GM03348 (cell line): ENCODE results near the gene NR2F1.

Experiments
- DNase-seq: peaks from one replicate; pipeline ENCODE4 v3.0.0; 2012; ENCODE audit warnings: low spot score

NR2F1 gene

DNA sequence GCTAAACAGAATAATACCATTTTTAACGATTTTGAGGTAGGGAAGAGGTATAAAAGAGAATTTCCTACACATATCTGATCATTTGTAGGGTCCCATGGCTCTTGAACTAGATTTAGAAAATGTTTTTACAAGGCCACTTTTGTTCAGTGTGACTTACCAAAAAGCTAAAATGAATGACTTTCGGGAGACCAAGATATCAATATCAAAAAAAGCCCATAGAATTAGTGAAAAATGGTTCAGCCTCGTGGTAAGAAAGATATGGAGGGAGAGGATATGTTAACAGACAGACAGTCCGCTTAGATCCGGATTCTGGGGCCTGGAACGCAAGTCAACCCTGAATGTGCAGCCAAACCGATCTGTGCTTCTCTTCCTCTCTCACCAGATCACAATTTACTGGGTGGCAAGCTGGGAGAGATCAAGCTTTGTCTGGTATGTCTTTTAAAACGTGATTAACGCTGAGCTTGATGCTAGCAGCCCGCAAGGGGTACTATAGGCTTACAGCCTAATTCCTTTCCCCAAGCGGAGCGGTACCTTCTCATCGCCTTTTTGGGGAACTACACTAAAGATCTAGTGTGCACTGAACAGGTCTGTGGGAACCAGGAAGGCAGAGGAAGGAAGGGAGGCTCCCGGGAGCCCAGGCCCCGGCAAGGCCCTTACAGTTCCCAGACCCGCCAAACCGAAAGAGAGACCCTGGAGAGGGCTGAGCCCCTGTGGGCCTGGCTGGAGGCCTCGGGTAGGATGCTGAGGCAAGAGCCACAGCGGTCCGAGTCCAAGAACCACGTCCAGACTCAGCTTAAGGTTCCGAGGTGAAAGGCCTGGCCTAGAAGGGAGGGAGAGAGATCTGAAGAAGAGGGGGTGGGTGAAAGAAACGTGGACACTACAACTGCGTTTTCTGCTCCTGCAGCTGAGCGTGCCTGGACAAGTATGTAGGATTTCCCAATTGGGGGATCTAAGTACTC is 4.9 kb upstream of the NR2F1 start:
- no peak for DNase-seq

DNA sequence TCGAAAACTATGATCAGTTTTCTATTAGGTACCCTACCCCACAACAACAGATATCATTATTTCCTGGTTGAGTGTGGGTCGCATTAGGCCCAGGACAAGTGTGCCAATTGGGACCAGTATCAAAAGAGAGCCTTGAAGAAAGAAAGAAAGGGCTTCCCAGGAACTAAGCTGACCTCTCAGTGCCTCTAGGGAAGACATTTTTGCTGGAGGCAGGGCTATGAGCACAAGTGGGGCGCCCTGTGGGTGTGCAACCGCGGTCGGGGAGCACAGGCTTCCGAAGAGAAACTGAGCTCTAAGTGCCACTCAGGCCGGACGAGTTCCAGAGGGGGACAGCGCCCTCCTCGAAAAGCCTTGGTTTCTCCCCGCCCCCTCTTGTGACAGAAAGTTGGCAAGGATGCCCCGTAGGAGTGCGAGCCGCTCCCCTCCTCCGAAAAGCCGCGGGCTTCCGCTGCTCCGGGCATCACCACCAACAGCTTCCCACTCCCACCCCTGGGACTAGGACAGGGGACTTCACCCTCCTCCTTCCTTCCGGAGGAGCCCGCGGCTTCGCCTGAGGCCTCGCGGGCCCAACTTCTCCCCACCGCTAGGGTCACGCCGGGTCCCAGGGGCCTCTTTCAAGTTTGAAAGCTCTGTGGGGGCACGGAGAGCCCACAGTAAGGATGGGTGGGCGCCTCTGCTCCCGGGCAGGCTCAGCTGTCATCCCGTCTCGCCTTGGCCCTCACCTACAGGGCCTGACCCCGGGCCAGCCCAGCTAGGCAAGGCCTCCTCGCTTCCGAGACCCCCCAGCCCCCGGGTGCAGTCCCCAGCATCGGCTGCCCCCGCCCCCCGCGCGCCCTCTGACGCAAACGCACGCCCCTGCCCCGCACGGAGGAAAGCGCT is 4.0 kb upstream of the NR2F1 start:
- DNase-seq, result peak; percentile 53

DNA sequence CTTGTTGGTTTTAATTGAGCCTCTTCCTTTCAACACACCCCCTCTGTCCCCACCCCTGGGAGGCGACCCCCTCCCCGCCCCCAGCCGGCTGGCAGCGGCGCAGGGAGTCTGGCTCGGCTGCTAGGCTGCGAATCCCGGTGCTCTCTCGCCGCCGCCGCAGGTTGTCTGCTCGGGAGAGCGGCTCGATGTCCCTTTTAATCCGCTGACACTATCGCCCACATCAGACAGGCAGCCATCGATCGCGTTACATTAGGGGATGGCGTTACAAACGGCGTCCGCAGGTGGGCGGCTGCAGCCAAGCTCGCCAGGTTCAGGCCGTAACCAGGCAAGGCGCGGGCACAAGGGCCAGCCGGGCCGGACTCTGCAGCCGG is 3.3 kb upstream of the NR2F1 start:
- DNase-seq, result peak; percentile 47

DNA sequence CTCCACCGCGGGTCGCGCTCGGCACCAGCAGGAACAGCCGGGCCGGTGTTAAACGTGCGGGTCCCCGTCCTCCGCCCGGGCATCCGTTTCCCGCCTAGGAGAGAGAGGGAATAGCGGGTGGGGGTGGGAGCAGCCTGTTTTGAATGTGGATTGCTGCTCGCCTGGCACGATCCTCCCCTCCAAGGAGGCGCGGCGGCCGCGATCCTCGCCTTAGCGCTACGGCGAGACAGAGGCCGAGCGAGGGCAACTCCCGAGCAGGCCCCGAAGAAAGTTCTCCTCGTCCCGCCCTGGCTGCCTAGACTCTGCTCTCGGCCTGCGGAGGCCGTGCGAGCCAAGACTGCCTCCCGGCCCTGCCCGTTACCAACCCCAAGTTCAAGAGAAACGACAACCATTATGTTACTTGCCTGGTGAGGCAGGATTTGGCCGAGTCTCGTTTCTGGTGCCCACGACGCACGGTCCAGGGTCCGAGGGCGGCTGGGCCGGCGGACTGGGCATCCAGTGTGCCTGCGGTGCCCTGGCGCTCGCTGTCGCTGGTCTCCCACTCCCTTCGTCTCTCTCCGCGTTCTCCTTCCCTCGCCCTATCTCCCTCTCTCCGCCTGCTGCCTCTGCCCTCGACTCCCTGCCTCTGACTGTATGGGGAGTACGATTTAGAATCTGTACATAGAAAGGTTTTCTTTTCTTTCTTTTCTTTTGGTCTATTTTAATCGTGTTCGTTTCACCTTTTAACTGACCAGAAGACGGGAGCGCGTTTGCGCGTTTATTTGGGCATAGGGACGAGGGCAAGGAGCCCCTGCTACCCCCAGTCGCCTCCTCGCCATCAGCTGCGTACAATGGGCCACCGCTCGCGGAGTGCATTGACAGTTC is 2.7 kb upstream of the NR2F1 start:
- DNase-seq, result peak; percentile 69

DNA sequence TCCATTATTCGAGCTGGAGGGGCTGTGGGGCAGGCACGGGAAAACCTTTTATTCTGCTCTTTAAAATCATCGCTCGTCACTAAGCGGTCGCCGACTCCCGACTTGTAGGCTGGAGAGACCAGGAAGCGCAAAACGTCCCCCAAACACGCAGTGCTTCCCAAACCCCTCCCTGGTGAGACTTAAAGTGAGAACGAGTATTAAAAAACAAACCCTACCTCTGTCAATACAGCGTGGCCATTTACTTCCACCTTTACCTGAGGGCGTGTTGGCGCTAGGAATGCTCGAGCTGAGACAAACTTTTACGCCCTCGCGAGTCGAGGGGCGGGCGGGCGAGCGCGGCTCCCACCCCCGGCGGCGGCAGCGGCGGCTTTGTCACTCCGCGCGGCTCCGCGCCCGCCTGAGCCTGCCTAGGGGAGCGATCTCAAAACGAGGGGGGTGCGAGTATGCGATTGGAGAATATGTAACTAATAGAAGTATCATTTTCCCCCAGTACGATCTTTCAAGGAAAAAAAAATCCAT is 2.0 kb upstream of the NR2F1 start, which contains the start of gene NR2F1-AS1:
Gene NR2F1-AS1 (minus strand): TSS at position 293 of the 519 bp plus-strand sequence.
- DNase-seq, result no peak

DNA sequence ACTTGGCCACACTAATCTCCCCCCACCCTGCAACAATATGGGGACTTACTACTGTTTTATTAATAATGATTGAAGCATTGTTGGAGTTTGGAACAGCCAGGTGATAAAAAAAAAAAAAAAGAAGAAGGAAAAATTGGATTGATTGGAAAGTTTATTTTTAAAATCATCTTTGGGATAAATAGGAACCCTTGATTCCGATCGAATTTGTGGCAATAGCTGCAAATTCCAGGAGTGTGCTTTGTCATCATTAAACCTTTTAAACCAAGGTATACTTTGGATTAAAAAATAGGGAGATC is 907 bp upstream of the NR2F1 start:
- no peak for DNase-seq

DNA sequence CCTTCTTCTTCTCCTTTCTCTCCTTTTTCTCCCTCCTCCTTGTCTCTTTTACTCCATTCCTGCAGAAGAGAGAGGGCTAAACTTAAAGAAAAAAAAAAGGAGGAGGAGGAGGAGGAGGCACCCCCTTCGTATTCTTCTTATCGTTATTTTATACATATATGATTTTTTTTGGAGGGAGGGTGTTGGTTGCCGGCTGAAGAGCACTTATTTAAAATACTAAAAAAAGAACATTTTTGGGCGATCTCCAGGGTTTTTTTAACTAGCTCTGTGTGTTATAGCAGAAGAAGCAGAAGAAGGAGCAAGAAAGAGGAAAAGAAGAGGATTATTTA is 381 bp downstream of the NR2F1 start:
- no peak for DNase-seq

DNA sequence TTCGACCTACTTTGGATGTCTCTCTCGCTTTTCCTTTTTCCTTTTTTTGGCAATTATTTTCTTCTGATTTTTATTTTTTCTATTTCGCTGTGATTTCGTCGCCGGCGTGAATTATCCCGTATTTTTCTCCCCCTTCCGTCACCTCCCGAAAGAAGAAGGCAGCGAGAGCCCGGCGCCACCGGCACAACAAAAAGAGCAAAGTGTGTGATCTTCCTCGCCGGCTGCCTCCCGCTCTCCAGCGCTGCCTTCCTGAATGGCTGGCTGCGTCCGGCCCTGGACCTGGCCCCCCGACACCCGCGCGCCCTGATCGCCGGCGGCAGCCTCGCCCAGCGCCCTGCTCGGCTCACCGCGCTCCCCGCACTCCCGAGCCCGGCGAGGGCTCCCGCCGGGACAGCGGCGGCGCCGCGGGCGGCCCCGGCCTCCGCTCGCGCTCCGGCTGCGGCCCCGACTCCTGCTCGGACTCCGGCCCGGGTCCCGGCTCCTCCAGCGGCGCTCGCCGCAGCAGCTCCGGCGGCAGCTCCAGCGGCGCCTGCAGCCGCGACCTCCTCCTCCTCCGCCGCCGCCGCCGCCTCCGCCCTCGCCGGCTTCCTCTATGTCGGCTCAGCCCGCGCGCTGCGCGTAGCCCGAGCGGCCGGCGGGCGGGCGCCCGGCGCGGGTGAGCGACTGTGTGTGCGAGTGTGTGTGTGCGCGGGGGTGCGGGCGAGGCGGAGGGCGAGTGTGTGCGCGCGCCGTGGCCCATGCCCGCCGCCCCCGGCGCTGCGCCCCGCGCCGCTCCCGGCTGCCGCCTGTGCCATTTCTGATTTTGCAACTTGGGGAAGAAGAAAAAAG is 960 bp downstream of the NR2F1 start:
- DNase-seq, result peak; percentile 80

DNA sequence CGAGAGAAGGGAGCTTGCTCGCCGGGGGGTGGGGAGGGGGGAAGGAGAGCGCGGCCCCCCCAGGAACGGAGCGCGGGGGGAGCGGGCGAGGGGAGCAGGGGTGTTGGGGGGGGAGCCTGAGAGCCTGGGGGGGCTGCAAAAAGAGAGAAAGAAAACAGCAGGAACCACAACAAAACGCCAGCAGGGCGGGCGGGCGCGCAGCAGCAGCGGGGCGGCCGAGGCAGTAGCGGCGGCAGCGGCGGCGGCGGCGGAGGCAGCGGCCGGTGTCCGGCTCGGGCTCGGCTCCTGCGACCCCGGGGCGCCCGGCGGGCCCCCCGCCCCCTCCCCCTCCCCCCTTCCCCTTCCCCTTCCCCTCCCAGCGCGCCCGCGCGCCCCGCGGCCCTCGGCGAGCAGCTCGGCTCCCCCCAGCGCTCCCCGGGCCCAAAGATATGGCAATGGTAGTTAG is 1.6 kb downstream of the NR2F1 start:
- no peak for DNase-seq

DNA sequence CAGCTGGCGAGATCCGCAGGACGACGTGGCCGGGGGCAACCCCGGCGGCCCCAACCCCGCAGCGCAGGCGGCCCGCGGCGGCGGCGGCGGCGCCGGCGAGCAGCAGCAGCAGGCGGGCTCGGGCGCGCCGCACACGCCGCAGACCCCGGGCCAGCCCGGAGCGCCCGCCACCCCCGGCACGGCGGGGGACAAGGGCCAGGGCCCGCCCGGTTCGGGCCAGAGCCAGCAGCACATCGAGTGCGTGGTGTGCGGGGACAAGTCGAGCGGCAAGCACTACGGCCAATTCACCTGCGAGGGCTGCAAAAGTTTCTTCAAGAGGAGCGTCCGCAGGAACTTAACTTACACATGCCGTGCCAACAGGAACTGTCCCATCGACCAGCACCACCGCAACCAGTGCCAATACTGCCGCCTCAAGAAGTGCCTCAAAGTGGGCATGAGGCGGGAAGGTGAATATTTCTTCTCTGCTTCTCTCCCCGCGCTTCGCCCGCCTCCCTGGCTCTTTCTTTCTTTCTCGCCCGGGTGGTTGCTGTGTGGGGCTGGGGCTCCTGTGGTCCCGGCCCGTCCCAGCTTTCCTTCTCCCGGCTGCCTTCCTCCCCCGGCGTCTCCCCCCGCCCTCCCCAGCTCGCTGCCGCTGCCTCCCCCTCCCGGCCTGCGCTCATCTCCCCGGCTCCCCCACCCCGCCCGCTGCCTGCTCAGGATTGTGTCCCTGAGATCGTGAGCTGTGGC is 2.2 kb downstream of the NR2F1 start:
- DNase-seq, result peak; percentile 80

DNA sequence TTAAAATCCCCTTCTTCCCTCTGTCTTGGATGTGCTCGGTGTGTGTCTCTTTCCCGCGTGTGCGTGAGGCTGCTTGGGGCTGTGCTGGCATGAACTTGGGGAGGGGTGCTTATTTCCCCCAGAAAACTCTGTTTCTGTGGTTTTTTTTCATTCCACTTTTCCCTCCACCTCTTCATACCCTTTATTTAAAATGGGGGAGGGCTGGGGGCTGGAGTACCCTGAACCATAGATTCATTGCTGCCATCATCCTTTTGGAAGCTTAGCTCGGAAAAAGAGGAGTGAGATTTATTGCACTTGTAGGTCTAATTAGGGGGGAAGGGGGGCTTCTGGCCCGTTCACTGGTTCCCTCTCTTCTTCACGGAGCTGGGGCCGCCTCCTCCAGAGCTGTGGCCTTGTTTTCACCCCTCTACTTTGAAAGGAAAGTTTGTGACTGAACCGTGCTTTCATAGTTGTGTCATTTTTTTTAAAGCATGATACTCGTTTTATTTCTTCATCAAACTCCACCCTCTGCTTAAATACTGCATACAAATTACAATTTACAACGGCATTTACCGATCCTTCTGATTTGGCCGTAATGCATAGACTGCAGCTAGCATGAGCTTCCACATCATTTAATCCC is 2.9 kb downstream of the NR2F1 start:
- DNase-seq, result no peak

DNA sequence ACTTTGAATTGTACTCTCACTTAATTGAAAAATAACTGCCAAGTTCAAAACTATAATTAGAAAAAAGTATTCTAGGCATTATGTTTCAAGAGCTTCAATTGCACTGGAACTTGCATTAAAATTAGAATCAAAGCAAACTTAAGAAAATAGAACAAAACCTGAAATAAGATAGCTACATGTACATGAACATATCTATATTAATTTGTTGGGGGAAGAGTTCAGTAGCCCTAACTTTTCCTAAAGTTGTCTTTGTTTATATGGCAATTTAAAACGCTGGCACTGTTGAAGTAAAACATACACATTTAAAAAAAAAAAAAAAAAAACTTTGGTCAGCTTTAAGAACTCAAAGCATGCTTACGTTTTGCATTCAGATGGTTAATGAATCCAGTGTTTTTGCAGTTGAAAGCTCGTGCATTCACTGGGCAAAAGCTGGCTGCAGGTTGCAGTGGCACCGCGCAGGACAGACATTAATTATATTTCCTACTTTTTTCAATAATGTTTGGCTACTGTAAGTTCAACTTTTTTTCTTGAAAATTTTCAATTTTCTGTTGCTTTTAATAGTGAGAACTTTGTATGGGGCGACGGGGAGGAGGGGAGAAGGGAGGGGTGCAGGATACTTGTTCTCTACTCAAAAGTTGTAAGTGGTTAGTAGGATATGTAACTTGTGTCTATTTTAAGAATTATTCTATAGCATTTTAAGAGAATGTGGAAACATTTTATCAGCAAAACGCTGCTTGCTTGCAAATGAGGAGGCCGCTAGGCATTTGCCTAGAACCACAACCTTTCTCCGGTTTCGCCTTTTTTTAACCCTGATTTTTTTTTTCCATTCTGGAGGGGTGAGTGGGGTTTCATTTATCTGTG is 3.9 kb downstream of the NR2F1 start:
- DNase-seq, result no peak

DNA sequence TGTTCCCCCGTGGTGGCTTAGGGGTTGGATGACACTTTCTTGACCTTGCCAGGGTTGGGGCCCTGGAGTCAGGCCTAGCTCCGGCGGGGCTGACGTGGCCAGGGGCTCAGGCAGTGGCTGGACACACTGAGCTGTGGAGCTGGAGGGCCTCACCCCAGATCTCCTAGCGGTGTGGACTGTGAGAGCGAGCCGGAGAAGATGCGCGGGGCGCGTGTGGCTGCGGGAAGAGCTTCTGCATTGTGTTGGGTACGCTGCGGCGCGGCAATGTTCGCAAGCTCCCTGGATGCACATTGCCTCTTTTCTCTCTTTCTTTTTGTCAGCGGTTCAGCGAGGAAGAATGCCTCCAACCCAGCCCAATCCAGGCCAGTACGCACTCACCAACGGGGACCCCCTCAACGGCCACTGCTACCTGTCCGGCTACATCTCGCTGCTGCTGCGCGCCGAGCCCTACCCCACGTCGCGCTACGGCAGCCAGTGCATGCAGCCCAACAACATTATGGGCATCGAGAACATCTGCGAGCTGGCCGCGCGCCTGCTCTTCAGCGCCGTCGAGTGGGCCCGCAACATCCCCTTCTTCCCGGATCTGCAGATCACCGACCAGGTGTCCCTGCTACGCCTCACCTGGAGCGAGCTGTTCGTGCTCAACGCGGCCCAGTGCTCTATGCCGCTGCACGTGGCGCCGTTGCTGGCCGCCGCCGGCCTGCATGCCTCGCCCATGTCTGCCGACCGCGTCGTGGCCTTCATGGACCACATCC is 4.8 kb downstream of the NR2F1 start:
- DNase-seq, result no peak

DNA sequence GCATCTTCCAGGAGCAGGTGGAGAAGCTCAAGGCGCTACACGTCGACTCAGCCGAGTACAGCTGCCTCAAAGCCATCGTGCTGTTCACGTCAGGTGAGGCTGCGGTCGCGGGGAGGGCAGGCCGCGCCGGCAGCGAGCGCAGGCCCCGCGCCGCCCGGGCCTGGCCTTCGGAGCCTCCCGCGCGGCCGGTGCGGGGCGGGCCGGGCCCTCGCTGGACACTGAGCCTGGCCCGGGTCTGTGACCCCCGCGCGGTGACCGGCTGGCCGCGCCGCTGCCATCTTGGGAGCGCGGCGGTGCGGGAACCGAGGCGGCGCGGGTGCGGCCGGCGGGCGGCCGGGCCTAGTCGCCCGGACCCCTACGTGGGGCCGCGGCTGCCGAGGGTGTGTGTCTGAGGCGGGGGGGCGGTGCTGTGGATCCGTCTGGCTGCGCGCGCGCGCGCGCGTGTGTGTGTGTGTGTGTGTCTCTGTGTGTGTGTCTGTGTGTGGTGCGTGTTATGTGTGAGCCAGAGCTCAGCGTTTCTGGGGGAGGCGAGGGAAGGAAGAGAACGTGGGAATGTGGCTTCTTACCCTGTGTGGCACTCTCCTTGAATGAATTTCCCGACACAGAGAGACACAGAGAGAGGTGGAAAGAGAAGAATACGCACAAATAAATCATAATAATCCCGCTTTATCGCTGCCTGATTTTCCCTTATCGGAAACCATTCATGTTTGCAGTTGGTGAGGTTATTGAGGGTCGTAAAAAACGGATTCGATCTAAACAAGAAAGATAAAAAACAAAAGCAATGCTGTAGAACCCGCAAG is 5.5 kb downstream of the NR2F1 start:
- DNase-seq, result no peak

DNA sequence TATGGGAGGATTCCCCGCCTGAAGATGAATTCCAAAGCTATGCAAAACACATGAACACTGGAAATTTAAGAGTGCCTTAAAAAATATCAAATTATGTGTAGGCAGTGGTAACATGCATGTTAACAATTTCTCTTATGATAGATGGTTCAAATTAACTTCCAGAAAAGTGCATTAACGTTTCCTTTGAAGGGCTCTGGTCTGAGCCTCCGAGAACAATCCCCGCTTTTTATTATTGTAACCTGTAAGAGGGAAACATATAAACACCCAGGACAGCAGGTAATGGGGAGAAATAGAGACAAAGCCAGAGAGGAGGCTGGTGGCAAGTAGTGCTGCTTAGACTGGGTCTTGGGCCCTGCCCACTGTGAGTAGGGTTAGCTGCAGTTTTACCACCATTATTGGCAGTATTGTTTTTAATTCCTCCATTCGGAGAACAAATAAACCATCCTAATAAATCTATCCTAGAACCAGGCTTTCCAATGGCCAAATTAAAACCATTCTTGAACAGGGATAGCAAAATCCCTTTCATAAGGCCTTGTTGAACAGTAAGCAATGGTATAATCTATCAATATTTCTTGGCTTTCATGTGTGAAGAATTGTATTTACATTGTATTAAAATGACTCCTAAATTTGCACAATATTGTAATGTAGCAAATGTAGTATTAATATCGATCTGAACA is 6.3 kb downstream of the NR2F1 start:
- DNase-seq, result no peak

DNA sequence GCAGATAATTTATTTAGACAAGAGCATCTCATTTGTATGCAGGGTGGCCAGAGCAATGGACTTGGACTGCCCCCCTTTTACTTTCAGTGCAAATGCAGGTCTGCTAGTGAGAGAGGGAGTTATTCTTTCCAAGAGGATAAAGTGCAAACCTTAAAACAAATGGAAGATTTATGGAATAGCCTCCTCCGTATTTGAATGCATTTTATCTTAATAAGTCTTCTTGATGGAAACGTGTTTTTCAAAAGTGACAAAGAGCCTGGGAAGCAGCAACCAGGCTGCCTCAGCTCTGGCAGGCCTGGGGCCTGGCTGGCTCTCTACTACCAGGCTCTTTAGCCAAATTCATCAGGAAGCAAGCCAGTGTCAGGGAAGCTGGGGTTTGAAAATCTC is 6.8 kb downstream of the NR2F1 start:
- DNase-seq, result no peak

DNA sequence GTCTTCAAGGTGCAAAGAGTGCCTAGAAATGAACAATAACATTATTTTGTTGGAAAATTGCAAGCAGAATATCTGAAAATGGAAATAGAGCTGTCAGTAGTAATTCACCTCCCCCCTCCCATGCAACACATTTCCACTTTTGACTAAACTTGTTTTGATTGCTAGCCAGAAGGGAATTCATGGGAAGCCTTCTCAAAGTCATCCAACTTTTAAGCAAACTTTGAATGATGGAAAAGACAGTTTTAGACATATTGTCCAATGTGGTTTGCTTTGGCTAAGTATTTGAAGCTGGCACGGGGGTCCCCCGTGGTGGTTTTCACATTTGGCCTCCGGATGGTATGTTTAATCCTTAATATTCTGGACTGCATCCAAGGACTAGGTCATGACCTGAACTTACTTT is 7.5 kb downstream of the NR2F1 start:
- DNase-seq, result no peak
